HG02623 (cell line): ENCODE measurements around the gene SOX6.

Experiments used
- ATAC-seq: cut with Tn5 transposase; IDR thresholded peaks from one replicate; pipeline ENCODE4 v1.9.1; 2021; ENCODE audit warnings: moderate library complexity; ENCODE audit not compliant: unreplicated experiment

Gene SOX6

DNA sequence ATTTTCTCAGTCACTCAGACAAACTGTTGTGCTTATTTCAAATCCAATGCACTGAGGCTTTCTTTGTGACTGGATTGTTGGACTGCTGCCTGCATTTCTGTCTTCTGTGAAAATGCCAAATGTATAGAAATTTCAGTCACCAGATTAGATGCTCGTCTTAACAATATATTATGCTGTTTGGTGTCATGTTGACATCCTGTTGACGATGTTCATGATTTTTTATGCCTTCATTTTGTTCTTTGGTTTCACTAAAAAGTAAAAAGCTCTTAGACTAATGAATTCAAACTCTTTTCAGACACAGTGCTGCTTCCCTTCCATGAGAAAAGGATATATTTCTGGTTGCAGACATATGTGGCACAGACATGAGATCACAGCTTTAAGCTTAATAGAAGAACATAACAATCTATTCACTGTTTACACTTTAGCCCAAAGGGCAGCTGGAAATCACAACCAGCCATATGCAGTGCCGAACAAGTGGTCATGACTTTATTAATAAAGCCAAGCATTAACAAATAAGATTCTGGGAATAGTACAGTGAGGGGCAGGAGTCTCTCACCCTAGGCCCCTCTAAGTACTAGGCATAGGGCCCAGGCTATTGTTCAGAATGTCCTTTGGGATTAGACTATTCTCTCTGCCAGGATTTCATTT lies 9.4 kb upstream of the SOX6 start:
- ATAC-seq, result no peak

DNA sequence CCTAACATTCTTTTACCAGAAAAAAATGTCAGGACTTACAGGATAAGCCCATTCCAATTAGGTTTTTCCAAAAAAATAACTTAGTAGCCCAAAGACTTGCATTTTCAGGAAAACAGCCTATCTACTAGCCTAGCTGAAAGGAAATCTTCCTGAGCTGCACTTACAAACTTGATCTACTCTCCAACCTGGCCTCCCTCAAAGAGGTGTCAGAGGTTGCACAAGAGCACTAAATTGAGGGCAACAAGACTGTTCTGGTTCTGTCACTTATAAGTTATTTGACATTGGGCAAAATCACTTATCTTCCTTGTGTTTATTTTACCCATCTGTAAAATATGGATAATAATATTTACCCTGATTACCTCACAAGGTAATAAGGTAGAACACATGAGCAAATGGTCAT lies 7.9 kb upstream of the SOX6 start:
- ATAC-seq, result no peak

DNA sequence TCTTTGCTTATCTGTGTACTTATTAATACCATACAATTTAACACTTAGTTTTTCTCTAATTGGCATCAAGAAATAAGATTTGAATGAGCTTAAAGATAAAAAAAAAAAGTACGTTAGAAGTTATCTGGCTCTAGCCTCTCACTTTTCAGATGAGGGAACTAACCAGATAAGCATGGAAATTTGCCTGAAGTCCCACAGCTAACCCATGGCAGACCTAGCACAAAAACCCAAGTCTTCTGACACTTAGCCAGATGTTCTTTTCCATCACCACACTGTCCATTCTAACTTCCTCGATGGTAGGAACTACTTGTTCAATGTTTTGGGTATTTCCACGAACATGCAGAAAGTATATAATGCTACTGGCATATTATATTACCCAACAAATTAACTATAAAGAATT lies 7.4 kb upstream of the SOX6 start:
- no peak for ATAC-seq

DNA sequence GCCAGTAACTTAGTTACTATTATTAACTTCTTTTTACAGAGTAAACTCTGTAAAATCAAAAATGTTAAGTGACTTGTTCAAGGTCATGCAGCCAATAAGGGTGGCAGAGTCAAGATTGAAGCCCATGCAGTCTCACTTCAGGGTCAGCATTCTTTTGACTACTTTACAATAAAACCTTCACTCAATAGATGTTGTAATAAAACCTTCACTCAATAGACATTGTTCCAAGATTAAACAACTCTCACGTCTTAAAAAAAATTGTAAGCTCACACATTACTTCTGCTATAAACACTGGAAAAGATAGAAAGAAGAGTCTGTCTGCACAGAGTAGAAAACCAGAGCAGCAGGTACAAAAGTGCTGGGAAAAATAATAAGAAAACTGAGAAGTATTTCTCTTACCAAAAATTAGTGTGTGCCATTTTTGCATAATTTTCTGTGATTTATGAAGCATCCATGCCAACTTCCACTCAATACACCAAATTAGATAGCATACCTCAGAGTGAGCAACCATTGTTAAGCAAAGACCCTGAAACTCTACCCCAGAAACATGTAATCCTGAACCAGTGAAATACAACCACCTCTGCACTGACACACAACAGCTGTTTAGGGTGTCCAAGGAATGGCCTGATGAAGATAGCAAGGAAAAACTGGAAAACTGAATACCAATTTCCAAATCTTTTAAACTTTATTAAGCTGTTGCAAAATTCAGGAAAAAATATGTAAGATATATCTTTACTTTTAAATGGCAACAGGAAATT lies 4.9 kb upstream of the SOX6 start:
- no peak for ATAC-seq

DNA sequence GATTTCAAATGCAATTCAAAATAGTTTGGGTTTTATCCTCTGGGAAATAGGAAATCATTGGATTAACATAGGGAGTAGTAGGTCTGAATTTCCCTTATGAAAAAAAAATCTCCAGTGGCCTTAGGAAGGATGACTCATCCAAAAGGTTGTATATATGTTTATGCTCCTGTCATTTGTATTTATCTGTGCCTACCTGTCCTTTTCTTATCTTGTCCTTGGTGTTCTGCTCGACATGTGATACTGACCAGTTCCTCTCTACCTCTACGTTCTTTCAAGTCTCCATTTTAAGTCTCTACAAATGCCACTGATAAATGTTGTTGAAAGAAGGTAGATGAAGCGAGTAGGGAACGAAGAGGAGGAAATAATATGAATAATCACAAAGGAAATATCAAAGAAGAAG lies 3.0 kb upstream of the SOX6 start:
- no peak for ATAC-seq

DNA sequence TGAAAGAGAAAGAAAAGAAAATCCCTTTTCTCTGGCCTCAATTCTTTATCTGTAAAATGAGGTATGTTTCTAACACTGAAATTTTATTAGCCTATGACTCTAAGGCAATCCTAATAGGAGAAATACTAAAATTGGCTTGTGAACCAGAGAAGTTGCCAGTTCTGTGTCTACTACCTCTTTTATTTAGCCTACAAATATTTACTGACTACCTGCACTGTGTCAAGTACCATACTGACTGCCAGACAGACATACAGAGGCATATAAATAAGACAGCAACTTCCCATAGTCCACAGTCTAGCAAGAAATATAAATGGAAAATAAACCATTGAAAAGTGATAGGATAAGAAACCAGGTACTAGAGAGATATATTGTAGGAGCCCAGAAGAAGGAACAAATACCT lies 2.4 kb upstream of the SOX6 start:
- no peak for ATAC-seq

DNA sequence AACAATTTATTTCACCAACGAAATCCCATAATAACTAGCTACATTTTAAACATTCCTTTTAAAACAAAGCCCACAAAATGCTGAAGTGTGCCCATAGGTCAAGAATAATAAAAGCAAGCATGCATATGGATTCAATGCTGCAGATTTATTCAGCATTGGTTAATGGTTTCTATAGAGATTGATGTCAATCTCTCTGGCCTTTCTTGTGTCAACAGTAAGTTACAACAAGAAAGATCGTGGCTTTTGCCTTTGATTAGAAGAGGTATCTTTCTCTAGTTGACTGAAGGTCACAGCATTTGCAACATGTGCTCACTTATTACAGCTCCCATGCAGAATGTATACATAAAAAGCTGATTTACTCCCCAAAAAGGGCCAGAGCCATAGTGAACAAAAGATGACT lies 1.4 kb upstream of the SOX6 start:
- no peak for ATAC-seq

DNA sequence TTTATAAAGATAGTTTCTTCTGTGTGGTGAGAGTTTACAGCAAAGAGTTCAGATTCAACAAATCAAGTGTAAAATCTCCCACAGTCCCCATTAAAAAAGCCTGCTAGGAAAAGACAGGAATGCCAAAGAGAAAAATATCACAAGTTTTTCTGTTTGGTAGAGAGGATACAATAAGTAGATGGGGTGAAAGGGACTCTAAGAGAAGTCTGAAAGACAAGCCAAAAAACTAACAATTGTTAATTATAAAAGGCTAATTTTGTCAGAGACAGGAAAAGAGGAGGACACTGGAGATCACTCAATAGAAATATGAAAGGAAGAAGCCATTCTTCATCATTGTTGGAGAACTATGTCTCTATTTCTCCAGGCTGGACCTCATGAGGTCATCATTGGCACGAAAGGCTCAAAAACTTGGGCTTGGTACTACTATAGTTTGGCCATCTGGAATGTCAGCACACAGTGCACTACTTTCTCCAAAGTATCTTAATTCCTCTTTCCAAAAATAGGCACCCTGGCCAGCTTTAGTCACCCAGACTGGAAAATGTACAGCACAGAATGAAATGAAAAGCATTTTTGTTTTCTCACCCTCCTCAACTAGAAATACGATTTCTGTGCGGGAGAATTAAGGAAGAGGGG lies 531 bp upstream of the SOX6 start:
- ATAC-seq, result no peak

DNA sequence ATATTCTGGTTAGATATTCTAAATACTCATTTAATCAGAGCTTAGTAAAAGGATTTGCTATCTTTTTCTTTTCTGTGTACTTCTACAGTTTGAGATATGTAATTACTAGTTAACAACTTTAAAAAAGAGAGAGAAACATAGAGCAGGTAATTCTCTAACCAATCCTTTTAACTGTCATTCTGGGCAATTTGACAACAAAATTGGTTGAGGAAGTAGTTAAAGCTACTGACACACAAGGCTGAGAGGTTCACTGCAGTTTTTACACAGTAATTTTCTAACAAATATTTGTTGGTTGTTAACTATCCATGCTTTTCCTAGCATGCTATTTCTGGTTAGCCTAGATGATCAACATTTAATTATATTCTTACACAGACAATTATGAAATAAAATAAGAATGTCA lies 3.6 kb downstream of the SOX6 start:
- no peak for ATAC-seq

DNA sequence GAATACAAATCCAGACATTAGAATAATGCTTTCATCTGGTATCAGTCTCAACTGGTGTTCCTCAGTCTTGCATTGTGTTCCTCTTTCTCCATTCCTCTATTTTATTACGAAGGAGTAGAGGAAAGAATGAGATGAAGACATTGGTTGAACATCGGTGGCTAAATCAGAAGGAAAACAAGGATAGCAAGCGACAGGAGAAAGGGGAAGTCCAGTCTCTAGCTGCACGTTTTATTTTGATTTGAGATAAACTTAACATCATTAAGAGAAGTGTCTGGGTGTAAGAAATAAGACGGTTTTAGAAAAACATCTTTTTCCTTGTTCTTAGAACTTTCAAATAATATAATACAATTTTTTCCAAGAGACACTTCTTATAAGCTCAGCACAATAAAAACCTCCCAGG lies 6.2 kb downstream of the SOX6 start:
- no peak for ATAC-seq

DNA sequence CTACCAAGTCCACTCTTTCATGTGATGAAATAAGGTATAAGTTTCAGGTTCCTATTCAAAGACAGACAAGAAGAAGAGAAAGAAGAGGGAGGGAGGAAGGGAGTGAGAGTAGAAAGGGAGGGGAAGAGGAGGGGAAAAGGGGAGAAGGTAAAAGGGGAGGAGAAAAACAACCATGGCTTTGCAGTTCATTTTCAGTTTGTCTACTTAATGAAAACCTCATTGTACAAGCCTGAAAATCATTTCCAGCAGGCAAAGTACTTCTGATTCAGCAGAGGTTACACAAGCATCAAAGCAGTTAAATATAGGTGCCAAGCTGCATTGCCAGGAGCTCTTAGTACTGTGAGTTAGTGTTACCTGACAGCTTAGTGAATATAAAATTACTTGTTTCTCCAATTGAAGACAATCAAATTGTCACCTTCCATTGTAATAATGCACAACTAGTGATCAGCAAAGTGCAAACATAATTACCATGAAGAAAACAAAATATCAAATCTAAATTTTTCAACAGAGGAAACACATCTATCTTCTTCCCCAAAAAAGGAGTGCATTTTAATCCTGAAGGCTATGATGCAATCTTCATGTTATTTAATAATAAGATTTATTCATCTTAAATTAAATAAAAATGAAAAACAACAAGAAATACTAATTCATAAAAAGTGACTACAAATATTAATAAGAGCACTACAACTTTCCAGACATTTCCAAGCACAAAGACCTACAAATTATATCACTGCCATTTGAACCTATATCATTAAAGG lies 8.2 kb downstream of the SOX6 start:
- no peak for ATAC-seq

DNA sequence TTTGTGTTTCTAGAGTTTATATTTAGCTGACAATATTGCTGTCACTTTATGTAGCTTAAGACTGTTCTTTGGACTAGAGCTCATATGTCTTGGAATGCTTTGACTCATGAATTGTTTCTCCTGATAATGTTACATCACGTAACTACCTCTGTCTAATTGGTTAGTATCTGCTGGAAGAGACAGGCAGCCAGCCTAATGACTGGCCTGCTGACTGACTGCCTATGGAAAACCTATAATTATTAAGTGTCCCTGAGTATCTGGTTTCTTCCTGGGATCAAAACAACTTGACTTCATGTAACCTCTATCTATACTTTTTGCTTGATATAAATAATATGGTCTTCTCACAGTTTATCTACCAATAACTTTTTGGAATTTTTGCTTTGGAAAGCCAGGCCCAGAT lies 9.4 kb downstream of the SOX6 start:
- no peak for ATAC-seq

DNA sequence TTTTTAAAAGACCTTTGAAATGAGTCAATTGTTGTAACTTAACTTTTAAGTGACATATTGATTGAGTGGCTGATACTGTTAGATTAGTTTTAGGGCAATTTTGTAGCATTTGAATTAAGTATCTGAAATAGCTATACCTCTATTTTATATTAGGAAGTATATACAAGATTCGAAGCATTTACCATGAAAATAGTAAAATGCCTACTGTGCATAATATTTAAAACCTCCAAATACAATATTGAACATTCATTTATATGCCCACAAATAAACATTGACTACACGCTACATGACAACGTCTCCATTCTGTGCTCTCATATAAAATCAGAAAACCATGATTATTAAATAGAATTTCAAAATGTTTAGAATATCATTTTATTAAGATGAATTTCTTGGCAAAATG lies 14.5 kb downstream of the SOX6 start:
- ATAC-seq, result no peak

DNA sequence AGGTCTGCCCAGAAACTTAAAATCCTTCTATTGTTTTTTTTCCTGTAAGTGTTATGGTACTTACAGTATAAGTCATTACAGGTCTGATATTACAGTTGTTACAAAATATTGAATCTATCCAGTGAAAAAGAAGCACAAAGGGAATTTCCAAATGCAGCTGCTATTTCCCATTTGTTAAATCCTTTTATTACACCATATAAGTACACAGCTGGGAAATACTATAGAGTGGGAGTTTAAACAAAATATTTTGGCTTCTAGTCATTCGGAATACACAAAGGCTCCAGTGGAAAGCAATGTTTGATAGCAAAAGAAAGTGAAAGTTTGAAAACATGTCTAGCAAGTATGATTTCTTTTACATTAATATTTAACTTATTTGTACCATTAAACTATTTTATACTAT lies 18.0 kb downstream of the SOX6 start:
- ATAC-seq, result no peak

DNA sequence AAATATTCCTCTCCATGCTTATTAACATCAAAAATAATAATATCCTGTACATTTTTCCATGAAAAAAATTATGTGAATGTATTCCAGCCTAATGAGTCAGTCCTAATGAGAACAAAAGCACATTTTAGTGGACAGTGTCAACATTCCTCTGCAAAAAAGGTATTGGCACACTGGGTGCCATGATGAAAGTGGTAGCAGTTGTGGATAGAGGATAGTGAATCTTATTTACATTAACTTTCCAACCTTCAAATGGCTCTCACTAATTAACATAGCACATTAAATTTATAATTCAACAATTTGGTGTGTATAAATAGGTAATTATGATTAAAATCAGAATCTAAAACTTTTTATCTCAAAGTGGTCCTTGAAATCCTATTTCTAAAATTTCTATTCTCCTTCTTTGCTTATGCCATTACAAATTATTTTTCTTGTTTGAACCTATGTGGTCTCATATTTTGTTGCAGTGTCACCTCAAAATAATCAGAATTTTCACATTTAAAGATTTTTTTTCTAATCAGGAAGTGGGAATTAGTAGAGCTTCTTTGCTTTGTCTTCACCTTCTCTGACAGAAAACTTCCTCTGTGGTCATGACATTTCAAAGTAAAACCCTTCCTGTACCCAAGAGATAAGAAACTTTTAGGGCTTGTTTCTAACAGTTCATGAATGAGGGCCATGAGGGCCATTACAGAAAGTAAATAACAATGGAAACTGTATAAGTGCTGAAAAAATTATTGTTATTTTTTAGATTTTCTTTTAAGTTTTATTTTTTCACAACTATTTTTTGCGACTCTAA lies 18.7 kb downstream of the SOX6 start:
- ATAC-seq, result no peak

DNA sequence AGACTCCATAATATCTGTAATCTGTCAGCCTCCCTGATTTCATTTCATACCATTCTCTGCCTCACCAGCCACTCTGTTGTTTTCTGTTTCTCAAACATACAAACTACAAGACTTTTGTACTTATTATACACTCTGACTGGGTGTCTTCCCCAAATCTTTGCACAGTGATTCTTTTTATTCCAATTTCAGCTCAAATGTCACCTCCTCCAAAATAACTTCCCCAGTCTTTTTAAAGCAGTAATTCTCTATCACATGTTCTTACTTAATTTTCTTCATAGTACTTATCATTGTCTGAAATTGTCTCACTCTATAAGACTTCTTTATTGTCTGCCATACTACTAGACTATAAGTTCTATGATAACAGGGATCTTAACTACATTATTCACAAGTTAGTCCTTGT lies 19.6 kb downstream of the SOX6 start:
- ATAC-seq, result no peak

DNA sequence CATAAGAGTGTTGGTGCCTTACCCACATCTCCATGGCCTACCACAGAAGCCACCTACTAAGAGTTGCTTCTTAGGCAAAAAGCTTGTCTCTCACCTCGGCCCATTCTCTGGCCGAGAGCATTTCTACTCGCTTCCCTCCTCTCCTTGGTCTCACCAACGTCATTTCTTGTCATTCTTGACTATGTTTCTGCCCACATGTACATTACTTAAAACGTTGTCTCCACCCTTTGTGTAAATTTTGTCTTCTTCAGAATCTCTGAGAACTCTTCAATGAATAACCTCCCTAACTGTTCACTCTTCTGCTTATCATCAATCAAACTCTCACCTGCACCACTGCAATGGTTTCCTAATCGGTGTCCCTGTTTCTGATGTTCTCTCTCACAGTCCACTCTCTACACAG lies 20.1 kb downstream of the SOX6 start:
- ATAC-seq, result no peak

DNA sequence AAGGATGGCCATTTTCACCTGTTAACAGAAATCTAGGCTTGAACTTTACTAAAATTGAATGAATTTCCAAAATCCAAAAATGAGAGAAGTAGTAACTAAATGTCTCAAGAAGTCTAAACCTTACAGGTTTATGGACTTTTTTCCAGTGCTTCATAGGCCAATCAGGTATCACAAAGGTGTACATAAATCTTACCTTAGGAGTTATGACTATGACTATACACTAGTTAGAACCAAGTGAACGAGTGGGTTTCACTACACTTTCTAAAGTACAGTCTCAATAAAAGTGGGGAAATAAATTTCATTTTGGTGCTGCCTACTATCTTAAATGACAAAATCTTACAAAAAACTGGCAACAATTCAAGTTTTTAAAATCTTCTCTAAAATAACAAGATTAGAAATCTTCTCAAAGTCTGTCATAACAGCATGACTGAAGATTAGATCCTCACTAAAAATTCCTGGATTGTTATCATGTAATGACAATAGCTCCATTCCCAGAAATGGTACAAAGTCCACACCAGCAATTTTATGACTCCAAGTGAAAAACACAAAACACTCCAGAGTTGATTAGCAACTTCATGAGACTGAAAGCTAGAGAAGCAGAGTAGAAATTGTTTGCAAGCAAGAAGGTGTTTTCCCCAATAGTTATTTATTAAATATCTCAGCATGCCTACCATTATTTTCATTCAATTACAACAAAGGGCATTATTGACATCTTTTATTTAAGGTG lies 20.9 kb downstream of the SOX6 start:
- ATAC-seq, result no peak

DNA sequence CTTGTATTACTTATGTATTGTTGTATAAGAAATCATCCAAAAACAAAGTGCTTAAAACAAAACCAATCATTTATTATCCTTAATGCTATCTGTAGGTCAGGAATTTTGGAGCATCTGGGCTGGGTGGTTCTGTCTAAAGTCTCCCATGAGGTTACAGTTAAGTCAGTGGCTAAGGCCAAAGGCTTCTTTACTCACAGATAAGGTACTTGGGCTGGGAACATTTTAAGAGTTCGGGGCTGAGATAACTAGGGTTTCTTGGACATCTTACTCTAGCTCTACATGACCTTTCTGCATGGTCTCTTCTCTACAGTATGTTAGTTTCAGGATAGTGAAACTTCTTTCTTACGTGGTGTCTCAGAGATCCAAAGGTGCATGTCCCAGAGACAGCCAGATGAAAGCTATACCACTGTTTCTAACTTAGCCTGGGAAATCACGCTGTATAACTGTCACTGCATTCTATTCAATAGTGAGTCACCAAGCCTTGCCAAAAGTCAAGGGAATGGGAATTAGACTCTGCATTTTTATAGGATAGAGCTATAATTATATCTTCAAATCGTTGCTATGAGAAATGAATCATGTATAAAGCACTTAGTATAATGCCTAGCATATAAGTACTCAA lies 29.6 kb downstream of the SOX6 start:
- ATAC-seq, result no peak

DNA sequence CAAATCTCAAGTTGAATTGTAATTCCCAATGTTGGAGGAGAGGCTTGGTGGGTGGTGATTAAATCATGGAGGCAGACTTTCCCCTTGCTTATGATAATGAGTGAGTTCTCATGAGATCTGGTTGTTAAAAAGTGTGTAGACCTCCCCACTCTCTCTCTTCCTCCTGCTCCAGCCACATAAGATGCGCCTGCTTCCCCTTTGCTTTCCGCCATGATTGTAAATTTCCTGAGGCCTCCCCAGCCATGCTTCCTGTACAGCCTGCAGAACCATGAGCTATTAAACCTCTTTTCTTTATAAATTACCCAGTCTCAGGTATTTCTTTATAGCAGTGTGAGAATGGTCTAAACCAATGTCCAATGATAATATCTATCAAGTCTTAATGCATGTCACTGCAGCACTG lies 34.2 kb downstream of the SOX6 start:
- no peak for ATAC-seq
